Nephron (organoid): ENCODE measurements around the gene CAMK2N1.

Experiments used
- H3K27ac Mint-ChIP-seq, 3 experiments: 2 replicates each; pipeline ENCODE4 v1.8.0; 2020; ENCODE audit warnings: mixed read lengths in 3 of 3, mild to moderate bottlenecking in 2 of 3, moderate library complexity in 1 of 3
- H3K27me3 Mint-ChIP-seq: 2 replicates; pipeline ENCODE4 v1.8.0; 2021; ENCODE audit warnings: low read depth, mild to moderate bottlenecking, moderate library complexity, mixed read lengths
- H3K36me3 Mint-ChIP-seq: 2 replicates; pipeline ENCODE4 v1.8.0; 2020; ENCODE audit warnings: low read depth, mixed read lengths
- H3K4me1 Mint-ChIP-seq: 2 replicates; pipeline ENCODE4 v1.8.0; 2020; ENCODE audit warnings: mixed read lengths
- H3K4me3 Mint-ChIP-seq, 3 experiments: 2 replicates each; pipeline ENCODE4 v1.8.0; 2020; ENCODE audit warnings: mild to moderate bottlenecking in 3 of 3, mixed read lengths in 3 of 3, moderate library complexity in 2 of 3
- H3K9me3 Mint-ChIP-seq: 2 replicates; pipeline ENCODE4 v1.8.0; 2020; ENCODE audit warnings: mixed read lengths
- CTCF ChIP-seq, 3 experiments: fragments of 200-600 bp; sonication (generic); IDR thresholded peaks; one replicate each; pipeline ENCODE4 v1.5.0; 2021; ENCODE audit warnings: antibody characterized with exemption in 3 of 3; ENCODE audit not compliant: unreplicated experiment in 3 of 3

Gene CAMK2N1

GRCh38 chr1:20448671-20449071, 37.3 kb downstream of the CAMK2N1 start:
- Mint-ChIP-seq H3K4me3 (no peak overlapping the region), H3K36me3 (no peaks in the 10 kb centered on the region), H3K9me3 (no peaks in the 10 kb centered on the region), H3K4me1 (no peaks in the 10 kb centered on the region), H3K27me3 (peaks cover 33% of the 10 kb centered on the region), H3K27ac (no peak overlapping the region)
- no peak for TF ChIP-seq CTCF (IDR thresholded peaks at IDR 0.05; ENCODE audit: unreplicated experiment in 3 of 3)

GRCh38 chr1:20447794-20448193, 38.2 kb downstream of the CAMK2N1 start:
- Mint-ChIP-seq H3K4me3 (no peak overlapping the region), H3K4me1 (no peaks in the 10 kb centered on the region), H3K36me3 (no peaks in the 10 kb centered on the region), H3K27me3 (peaks cover 33% of the 10 kb centered on the region), H3K27ac (no peak overlapping the region), H3K9me3 (no peaks in the 10 kb centered on the region)
- TF ChIP-seq CTCF (IDR thresholded peaks at IDR 0.05; ENCODE audit: unreplicated experiment in 3 of 3) = no peak

GRCh38 chr1:20446796-20447195, 39.2 kb downstream of the CAMK2N1 start:
- no peaks in the 10 kb centered on the region for H3K4me1 Mint-ChIP-seq
- H3K36me3 Mint-ChIP-seq = no peaks in the 10 kb centered on the region
- H3K27ac Mint-ChIP-seq = no peak overlapping the region
- TF ChIP-seq CTCF (IDR thresholded peaks at IDR 0.05; ENCODE audit: unreplicated experiment in 3 of 3) = no peak
- peaks cover 34% of the 10 kb centered on the region for H3K27me3 Mint-ChIP-seq
- H3K4me3 Mint-ChIP-seq = no peak overlapping the region
- no peaks in the 10 kb centered on the region for H3K9me3 Mint-ChIP-seq

GRCh38 chr1:20445956-20446355, 40.1 kb downstream of the CAMK2N1 start:
- Mint-ChIP-seq H3K4me1 (no peaks in the 10 kb centered on the region), H3K27ac (no peak overlapping the region), H3K27me3 (peaks cover 37% of the 10 kb centered on the region), H3K36me3 (no peaks in the 10 kb centered on the region), H3K9me3 (no peaks in the 10 kb centered on the region), H3K4me3 (no peak overlapping the region)
- no peak for TF ChIP-seq CTCF (IDR thresholded peaks at IDR 0.05; ENCODE audit: unreplicated experiment in 3 of 3)

- Mint-ChIP-seq H3K27ac (no peak overlapping the region), H3K4me3 (no peak overlapping the region), H3K9me3 (no peaks in the 10 kb centered on the region), H3K27me3 (peaks cover 29% of the 10 kb centered on the region), H3K36me3 (no peaks in the 10 kb centered on the region), H3K4me1 (no peaks in the 10 kb centered on the region)
- TF ChIP-seq CTCF (IDR thresholded peaks at IDR 0.05; ENCODE audit: unreplicated experiment in 3 of 3) = no peak
Observed at GRCh38 chr1:20443703-20444586, 42.1 kb downstream of the CAMK2N1 start.
